Fibroblast of gingiva (primary cell): Measurements from ENCODE around the gene TNFRSF1A.

ENCODE experiments used
- DNase-seq: peaks from one replicate; pipeline ENCODE4 v3.0.0-alpha.2; 2011; ENCODE audit warnings: low read depth

Gene TNFRSF1A

DNA sequence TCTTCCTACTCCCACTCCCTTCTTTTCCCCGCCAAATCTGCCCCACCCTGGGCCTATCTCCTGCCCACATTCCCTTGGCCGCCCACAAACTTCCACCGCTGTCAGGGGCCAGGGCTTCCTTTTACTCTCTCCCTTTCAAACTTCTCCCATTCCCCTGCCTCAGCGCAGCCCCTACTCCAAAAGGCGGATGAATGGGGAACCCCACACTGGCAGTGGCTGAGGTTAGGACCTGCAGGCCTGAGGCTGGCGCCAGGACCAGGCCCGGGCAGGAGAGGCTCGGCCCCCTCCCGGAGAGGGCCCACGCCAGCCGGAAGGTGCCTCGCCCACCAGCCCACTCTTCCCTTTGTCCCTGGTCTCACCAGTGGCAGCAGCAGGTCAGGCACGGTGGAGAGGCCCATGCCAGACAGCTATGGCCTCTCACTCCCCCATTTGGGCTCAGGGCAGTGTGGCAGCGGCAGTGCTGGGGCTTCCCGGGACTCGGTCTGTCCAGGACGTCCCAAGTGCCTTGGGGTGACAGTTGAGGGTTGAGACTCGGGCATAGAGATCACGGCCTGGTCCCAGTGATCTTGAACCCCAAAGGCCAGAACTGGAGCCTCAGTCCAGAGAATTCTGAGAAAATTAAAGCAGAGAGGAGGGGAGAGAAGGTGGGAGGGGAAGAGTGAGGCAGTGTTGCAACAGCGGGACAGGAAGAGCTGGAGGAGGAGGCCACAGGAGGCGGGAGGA is at the start of gene TNFRSF1A:
Gene TNFRSF1A, minus strand, starts transcription at position 660 of the 723 bp plus-strand sequence. Its CDS starts 262 bp downstream, at position 398.
- peak; percentile 85 for DNase-seq

DNA sequence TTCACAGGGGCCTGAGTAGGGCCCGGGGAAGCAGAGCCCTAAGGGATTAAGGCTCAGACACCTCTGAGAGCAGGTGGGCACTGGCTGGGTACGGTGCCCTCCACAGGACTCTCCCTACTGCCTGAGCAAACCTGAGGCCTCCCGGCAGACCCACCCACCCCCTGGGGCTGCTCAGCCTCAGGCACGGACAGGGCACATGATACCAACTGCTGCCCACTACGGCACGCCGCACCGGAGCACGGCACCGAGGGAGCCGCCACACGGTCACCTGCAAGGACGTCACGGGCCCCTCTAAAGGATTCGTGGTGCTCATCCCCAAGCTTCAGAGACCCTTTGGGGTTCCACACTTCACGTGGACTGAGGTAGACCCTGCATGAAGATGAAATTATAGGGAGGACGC is 49.1 kb upstream of the TNFRSF1A start:
- no peak for DNase-seq

DNA sequence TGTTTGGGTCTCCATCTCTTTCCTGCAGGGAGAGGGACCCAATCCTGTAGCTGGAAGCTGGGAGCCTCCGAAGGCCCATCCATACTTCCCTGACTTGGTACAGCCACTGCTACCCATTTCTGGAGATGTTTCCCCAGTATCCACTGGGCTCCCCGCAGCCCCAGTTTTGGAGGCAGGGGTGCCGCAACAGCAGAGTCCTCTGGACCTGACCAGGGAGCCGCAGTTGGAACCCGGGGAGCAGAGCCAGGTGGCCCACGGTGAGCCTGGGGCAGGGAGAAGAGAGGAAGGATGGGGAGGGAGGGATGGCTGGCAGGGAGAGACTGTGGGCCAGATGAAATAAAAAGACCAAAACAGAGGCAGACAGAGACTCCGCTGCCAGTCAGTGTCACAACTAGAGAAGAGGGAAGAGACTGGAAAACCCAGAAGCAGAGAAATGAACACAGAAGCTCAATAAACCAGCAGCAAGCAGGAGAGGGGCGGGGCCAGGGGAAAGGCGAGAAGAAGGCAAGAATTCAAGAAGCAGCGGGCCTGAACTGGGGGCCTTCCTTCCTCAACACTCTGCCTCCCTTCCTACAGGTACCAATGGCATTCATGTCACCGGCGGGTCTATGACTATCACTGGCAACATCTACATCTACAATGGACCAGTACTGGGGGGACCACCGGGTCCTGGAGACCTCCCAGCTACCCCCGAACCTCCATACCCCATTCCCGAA is 48.4 kb upstream of the TNFRSF1A start:
- DNase-seq, result no peak

- no peak for DNase-seq
These were observed 45.7 kb upstream of the TNFRSF1A start for GRCh38 chr12:6387541-6387940.

DNA sequence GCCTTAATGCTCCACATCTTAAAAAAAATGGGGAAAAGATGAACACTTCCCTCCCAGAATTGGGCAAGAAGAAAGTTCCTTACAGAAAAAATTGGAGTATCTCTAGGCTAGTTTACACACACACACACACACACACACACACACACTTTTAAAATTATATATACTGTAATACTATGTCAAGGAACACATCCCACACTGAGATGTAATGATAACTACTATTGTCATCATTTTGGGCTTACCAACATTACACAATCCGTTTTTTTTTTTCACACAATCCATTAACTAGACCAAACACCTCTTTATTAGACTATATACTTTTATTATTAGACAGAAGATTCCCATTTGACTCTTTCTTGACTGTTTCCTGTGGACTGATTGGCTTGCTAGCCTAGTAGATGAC is 44.6 kb upstream of the TNFRSF1A start:
- DNase-seq, result no peak

- no peak for DNase-seq
These were observed 44.2 kb upstream of the TNFRSF1A start for GRCh38 chr12:6386038-6386437.

DNA sequence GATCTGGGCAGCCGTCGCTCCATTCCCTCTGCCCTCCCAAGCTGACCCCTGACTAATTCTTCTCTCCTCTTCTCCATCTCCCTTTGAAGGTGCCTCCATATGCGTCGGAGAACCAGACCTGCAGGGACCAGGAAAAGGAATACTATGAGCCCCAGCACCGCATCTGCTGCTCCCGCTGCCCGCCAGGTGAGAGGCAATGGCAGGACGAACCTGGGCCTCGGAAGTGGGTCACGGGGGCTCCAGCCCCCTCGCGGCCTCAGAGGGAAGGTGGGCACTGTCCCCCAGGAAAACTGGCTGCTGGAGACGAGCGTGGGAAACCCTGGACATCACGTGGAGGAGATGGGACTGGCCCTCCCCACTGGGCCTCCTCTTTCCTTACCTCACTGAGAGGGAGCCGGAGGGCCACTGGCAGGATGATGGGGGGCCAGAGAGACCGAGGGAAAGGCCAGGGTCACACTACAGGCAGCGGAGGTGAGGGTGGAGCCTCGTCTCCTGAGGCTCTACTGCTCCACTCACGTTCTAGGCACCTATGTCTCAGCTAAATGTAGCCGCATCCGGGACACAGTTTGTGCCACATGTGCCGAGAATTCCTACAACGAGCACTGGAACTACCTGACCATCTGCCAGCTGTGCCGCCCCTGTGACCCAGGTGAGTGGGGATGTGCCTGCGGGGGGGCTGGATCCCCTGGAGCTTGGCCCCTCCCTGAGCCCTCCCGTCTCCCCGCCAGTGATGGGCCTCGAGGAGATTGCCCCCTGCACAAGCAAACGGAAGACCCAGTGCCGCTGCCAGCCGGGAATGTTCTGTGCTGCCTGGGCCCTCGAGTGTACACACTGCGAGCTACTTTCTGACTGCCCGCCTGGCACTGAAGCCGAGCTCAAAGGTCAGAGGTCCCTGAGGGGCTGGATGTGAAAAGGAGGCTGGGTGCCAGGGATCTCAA is 42.9 kb upstream of the TNFRSF1A start:
- DNase-seq, result no peak

GRCh38 chr12:6383572-6384498 is 42.0 kb upstream of the TNFRSF1A start, which contains the start of gene LTBR:
Gene LTBR (plus strand): TSS chr12:6384162. CDS start chr12:6384359, 197 bp downstream.
- DNase-seq, result peak; percentile 96

DNA sequence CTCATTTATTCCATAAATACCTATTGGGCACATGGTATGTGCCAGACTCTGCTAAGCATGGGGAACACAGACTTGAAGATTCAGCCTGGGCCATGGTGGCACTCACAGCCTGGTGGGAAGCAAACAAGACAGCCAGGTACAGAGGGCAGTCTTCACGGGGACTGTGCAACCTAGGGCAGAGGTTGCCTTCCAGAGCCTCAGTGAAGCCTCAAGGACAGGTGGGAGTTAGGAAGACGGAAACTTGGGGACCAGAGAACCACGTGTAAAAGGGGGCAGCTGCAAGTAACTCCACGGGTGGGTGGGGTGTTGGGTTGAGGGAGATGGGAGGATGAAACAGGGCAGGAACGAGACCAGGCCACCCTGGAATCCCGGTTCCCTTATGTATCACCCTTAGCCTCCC is 41.1 kb upstream of the TNFRSF1A start:
- DNase-seq, result no peak

DNA sequence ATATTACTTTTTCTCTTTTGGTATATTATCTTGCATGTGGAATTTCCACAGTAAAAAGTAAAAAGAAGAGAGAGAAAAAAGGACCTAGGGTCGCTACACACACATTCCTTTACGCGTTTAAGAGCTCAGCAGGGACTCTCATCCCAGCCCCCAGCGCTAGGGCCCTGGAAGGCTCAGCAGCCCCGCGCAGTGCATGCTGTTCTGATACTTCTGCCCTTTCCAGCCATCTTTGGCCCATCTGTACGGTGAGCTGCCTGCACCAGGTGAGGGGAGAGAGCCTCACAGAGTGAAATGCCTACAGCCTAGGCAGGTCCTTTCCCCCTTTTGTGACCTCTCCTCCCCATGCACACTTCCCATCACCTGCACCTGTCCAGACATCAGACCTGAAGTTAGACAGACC is 40.5 kb upstream of the TNFRSF1A start:
- DNase-seq, result no peak

GRCh38 chr12:6380141-6381121 is 38.6 kb upstream of the TNFRSF1A start:
- DNase-seq, result peak; percentile 40

DNA sequence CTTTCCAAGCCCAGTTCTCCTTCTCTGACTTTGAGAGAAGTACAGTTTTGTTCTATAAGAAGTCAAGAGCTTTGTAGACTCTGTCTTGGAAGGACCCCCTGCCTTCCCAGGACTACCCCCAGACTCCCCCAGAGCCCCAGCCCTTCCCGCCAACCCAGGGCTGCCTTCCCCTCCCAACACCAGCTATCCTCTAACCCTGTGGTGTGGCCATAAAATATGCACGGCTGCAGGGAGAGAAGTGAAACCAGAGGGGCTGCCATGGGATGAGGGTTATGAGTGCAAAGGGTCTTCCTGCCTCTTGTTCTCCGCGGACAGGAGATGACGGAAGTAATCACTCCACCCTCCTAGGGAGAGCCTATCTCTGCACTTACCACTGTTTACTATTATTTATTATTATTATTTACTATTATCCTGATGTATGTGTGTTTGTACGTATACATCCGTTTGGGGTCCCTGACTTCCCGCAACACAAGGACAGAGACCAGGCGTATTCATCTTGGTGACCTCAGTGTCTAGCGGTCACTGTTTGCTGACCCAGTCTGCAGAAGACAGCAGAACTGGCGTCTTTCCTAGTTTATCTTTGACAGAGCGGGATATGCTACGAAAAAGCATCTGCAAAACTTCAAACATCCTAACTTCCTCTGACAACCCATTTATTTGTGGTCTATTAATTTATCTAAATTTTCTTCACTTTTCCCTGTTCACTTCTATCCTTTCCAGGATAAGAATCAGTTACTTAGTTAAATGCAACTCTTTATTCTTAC is 37.0 kb upstream of the TNFRSF1A start:
- DNase-seq, result no peak

DNA sequence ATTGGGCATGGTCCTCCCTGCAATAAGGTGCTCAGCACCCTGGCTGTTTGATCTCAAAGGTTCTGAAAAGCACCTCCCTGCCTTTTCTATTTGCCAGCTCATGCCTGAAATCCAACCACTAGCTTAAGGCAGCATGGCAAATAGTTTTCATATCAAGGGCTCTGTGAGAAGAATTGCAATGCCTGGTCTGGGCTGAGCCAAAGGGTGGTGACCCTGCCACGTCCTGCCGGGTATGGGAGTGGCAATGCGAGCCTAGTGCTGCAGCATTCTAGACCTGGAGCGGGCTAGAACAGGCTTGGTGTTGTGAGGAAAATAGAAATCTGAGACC is 35.8 kb upstream of the TNFRSF1A start:
- peak; percentile 47 for DNase-seq

GRCh38 chr12:6376870-6377666 is 35.2 kb upstream of the TNFRSF1A start:
- no peak for DNase-seq

DNA sequence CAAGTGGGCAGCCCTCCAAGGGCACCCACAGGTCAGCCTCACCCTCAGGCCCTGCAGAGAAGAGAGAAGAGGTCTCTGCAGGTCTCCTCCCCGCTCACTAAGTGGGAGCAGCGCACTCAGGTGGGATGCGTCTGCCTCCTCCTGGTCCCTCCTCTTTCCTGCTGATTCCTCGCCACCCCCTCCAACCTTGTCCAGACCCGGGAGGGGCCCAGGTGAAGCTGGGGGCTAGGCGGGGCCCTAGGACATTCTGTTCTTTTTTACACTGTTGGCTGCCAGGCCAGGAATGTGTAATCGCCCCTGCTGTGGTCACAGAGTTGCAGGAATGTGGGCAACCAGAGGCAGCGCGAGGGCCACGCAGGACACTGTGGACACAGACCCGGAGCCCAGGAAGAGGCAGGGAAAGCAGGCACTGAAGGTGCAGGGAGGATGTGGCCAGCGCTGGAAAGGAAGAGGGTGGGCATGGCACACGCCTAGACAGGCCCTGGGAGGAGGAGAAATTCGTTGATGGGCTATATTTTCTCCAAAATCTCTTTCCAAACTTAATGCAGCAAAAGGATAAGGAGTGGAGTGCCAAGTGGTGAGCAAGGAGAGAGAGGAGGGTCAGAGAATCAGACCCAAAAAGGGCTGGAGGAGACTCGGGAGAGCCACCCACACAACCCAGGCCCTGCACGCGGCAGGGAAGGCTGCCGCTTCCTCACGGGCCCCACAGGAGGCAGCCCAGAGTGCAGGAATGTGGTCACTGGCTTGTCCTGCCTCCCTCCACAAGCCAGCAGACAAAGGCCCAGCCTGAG is 34.4 kb upstream of the TNFRSF1A start:
- peak; percentile 73 for DNase-seq

DNA sequence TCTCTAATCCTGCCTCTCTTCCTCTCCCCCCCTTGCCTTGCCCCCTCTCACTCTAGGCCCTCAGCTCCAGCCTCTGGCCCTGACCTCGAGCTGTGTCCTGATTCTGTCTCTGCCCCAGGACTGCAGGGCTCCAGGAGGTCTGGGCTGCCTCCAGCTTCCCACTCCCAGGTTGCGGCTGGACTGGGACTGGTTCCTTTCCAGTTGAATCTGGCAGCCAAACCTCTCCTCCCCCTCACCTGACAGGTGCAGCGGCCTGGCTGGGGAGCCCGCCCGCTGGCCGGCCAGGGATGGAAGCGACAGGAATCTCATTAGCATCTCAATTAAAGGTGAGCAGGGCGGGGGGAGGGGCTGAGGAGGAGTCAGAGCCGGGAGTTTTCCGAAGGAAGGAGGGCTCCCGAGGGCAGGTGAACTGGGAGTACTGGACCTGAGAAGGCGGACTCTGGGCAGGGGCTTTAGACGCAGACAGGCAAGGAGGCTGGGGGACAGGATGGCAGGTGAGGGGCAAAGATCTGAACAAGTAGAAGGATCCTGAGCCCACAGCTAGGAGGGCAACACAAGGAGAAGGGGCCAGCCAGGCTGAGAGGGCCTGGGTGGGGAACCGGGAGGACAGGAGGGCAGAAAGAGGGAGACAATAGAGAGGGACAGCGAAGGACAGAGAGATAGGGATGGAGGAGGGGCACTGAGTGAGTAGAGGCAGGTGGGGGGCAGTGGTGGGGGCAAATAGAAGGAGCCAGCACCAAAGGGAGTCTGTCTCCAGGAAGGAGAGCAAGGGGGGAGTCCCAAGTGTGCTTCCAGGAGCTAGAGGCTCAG is 33.6 kb upstream of the TNFRSF1A start, which contains the start of gene SCNN1A:
Gene SCNN1A, minus strand, starts transcription at position 295 of the 810 bp plus-strand sequence. CDS start 780 bp downstream, outside the sequence.
- DNase-seq, result no peak

DNA sequence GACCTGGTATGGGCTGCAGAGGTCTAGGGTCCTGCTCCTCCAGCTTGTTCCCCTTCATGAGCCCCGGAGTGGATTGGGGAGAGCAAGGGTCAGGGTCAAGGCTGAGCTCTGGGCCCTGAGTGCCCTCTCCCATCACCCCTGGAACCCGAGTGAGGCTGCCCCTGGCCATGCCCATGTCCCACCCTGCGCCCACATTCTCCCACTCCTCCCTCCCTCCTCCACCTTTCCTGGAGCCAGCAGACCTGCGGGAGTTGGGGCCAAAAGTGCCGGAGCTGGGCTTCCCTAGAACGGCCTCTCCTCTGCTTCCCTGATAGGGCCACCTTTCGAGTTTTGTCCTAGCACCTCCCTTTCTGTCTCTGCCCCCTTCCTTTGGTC is 32.9 kb upstream of the TNFRSF1A start:
- no peak for DNase-seq
